NOMO-1 treated with DMSO at 0.1 percent for 48 hours (cell line): ENCODE results near the gene ZDHHC7.
"Not testable (repeated sequence)": the region's sequence is repeated elsewhere in the genome, so short reads cannot be mapped to it uniquely, and the experiment has no call there.

ENCODE experiments used
- DNase-seq: peaks from one replicate; lab custom pipeline; 2025; ENCODE audit not compliant: unreplicated experiment; lab: John Stamatoyannopoulos, UW

ZDHHC7 gene

DNA sequence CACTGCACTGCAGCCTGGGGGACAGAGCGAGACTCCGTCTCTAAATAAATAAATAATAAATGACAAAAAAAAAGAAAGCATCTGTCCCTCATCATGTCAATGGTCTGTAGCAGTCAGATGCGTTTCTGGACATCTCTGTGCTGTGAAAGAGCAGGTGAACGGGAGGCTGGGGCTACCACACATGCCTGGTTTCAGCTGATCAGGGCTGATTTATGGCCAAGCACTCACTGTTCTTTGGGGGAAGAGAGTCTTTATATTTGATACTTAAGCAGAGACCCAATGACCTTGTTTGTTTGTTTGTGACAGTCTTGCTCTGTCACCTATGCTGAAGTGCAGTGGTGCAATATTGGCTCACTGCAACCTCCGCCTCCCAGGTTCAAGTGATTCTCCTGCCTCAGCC is 33.7 kb upstream of the ZDHHC7 start:
- DNase-seq: no peak

DNA sequence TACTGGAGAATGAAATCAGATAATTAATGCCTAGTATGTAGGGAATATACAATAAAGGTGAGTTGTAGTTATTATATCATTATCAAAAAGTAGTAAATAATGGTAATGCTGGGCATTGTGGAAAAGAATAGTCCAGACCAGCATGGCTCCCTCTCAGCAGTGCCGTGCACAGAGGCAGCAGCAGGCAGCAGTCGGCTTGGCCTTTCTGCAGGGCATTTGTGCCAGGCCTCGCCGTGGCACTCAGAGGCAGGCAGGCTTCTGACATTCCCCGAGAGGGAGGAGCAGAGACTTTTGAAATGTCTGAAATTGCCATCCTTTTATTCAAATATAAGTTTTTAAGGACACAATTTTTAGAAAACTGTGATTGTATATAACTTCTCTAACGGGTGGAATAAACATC is 31.3 kb upstream of the ZDHHC7 start:
- no peak for DNase-seq

DNA sequence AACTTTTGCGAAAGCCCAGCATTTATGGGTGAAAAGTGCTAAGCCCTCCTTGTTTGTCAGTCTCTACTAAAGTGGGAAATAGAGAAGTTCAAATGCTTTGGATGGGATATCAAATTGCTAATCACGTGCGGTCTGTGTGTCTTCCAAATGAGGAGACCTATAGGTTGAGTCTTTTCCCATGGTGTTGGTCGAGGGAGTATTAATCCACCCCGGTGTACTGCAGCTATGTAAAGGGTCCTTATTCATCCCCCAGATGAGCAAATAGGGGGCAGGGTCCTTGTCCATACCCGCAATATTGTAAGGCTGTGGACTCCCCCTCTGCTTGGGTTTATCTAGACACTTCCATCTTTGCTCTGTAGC is 30.8 kb upstream of the ZDHHC7 start:
- DNase-seq: no peak

DNA sequence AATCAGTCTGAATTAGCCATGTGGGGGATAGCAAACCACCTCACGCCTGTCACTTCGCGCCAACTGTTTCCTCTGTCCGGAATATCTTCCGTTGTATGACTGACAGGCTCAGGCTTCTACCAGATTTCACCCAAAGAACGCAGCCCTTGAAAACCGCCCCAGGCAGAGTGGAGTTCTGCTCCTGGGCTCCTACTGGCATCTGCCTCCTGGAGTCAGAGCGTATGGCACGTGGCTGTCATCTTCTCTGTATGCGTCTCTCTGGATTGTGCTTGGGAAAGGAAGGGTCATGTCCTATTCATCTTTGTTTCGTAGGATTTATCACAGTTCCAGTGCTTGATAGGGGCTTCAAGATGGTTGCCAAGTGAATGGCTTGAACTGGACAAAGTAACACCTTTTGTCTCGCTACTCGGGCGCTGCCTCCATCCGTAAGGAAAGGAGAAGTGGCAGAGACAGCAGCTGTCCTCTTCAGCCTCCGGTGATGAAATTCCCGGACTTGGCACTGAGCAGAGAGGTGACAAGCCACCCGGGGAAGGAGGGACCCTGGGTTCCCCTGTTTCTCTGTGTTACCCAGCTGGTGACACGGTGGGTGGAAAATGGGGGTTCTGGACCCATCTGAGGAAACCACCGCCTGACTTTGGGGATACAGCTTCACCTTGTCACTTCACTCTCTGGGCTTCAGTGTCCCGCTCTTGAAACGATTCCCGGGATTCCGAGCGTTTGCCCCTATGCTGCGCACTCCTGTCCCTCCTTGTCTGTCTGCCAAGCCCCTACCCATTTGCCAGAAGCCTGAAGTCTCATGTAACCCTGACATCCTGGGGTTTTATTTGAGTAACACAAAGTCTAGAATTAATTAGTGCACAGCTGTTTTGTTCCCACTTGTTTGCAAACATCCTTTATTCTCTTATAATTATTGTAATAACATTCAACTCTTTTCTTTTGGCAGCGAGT is 30.2 kb upstream of the ZDHHC7 start:
- DNase-seq: no peak

DNA sequence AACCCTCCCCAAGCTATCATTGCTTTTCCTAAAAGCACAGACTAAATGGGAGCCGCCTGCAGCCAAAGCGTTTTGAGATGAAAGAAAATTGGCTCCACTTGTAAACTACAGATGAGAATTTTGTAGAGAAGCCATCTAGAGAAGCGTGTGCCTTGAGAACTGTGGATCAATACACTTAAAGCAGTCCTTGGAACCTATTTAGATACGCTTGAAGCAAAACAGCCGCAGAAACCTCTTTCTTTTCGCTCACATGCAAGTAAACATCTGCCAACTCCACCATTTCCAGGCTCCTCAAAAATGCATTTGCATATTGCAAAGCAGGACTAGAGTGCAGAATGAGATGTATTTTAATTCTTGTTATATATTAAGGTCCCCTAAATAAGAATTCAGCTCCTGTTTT is 29.4 kb upstream of the ZDHHC7 start:
- DNase-seq: no peak

DNA sequence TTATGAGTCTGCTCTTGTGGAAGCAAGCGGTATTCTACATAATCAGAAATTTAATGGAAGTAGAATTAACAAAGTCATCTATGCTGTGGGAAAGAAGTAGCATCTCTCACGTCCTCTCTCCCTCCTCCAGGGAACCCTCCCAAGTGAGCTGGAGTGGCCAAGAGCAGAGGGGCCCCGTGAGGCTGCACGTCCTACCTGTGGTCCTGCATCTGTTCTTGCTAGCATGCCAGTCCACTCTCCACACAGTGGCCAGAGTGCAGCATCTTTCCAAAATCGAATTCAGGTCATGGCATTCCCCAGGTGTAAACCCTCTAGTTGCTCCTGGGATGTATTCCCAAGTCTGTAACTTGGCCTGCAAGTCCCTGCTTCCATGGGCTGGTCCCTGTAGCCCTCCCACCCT is 26.4 kb upstream of the ZDHHC7 start:
- DNase-seq: no peak

DNA sequence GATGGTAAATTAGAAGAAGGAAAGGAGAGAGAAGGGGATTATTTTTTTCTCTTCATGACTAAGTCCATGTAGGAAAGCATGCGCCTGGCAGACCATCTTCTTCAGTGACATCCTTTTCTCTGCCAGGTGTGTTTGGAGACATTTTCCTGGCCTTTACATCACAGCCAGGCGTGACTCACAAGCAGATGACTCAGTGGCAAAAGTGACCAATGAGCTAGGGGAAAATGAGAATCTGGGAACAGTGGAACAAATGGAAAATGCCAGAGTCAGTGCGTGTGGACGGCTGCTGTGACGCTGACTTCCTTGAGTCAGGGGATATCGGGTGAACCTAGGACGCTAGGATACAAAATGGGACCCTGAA is 25.7 kb upstream of the ZDHHC7 start:
- DNase-seq: no peak

DNA sequence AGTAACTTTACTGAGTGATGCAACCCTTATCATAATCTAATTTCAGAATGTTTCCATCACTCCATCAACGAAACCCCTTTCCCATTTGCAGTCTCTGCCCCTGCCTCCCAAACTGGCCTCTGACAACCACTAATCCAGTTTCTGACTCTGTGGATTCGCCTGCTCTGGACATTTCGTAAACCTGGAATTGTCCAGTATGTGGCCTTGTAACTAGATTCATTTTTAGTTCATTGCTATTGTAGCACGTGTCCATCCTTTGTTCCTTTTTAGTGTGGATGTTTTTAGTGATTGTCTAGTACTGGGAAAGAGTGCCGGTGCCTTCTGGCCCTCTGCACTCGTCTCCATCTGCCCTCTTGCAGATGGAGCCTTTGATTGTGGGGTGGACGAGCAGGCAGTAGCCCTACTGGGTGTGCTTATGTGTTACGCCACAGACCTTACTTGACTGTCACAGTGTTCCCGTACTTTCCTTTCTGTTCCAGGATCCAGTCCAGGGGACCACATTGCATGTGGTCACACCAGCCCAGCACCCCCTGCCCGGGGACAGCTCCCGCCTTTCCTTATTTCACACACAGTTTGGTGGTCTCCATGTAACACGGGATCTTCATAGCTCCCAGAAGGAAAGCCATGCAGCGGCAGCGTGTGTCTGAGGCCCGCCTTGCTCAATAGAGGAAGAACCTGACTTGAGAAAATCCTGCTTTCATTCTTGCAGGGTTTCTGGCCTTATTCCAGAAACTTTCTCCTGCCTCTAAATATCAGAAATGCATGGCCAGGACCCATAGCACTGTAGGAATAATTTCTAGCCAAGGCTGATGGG is 25.1 kb upstream of the ZDHHC7 start:
- no peak for DNase-seq

DNA sequence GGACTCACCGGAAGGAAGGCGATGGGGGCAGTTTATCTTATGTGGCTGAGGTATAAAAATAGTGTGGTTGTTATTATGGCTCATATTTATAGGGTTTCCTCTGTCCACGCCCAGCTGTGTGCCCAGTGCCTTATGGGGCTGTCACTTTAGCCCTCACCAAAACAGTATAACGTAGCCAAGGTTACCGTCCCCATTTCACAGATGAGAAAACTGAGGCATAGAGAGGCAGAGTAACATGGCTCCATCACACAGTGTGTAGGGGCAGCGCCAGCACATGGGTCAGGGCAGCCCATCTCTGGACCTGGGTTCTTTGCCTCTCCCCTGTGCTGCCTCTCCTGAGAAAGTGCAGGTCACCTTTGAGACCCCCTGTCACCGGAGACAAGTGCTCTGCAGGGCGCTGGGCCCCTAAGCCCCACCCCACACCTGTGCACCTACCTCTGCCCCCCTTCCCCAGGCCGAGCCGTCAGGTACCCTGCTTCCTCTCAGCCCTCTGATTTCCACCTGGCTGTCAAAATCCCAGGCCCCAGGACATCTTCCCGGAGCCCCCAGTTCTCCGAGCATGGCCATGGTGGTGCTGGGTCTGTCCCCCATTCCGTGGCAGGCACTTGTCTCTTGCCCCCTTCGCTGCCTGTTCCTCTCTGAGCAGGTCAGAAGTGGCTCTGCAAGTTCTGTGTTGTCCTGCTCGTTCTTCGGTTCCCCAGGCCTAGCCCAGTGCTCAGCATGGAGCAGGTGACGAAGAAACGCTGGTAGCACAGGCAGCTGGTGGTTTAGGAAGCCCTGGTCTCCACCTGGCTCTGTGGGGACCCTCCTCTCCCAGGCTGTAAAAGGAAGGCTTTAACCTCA is 23.5 kb upstream of the ZDHHC7 start:
- no peak for DNase-seq

DNA sequence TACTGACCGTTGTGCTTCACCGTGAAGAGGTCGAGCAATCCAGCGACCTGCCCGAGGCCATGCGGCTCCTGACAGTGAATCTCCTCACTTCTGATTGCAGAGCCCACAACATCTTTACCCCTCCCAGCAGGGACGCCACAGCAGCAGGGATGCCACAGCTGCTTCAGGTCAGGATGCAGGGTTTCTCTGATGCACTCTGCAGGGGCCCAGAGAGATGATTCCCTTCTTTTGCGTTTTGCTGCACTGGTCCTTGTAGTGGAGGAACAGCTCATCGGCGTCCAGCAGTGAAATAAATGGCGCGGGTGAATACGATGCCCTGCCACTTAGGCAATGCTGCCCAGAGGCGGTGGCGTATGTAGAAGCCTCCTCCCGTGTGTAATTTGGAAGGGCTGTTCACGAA is 21.8 kb upstream of the ZDHHC7 start:
- DNase-seq: no peak

DNA sequence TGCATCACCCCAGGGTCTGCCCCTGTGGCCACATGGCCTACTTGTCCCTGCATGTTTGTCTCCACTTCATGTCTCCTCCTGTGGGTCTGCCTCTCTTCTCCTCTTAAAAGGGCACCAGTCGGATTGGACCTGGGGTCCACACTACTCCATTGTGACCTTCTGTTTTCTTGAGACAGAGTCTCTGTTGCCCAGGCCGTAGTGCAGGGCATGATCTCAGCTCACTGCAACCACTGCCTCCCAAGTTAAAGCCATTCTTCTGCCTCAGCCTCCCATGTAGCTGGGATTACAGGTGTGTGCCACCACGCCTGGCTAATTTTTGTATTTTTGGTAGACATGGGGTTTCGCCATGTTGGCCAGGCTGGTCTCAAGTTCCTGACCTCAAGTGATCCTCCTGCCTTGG is 20.9 kb upstream of the ZDHHC7 start:
- DNase-seq: not testable (repeated sequence)

DNA sequence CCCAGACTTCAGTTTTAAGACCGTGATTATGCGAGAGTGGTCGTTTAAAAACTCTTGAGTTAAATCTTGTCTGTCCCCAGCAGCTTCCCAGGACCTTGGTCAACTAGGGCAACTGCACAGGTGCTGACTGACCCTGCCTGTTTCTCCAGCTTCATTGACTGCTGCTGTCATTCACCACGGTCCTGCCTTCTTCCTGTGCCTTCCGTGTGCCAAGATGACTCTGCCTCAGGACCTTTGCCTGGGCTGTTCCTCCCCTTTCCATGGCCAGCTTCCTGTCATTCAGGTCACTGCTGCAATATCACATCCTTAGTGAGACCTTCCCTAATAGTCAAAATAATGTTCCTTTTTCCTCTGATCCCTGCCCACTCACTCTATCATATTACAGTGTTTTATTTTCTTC is 20.1 kb upstream of the ZDHHC7 start:
- DNase-seq: no peak

DNA sequence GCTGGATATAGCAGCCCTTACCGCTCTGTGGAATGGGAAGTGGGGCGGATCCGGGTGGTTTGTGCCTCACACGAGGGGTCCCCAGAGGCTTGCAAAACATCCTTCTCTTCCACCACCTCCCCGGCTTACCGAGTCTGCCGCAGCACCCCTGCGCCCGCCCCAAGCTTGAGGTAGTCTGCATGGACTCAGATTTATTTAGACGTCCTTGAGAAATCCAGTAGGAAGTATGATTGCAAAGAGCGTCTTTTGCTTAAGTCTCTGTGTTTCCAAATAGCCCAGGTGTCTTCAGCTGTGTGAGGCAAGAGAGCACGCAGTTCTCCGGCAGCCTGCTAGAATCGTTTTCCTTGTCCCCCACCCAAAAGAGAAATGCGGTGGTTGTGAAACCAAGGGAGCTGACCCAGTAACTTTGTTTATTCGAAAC is 18.7 kb upstream of the ZDHHC7 start:
- DNase-seq: peak; percentile 43

DNA sequence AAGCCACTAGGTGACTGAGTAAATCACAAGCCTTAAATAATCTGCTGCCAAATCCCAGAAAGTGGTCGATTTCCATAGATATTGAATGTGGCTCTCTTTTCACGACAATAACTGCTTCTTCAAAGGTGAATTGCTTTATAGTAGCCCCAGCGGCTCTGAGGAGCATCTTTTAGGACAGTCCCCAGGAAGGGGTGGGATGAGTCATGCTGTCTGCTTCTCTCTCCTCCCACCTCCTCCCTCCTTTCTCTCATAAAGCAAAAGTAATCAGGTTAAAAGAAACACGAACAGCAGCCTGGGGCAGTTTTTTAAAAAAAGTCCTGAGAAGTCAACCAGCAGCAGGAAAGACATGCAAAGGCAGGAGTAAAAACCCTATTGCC is 18.1 kb upstream of the ZDHHC7 start:
- DNase-seq: peak; percentile 71

DNA sequence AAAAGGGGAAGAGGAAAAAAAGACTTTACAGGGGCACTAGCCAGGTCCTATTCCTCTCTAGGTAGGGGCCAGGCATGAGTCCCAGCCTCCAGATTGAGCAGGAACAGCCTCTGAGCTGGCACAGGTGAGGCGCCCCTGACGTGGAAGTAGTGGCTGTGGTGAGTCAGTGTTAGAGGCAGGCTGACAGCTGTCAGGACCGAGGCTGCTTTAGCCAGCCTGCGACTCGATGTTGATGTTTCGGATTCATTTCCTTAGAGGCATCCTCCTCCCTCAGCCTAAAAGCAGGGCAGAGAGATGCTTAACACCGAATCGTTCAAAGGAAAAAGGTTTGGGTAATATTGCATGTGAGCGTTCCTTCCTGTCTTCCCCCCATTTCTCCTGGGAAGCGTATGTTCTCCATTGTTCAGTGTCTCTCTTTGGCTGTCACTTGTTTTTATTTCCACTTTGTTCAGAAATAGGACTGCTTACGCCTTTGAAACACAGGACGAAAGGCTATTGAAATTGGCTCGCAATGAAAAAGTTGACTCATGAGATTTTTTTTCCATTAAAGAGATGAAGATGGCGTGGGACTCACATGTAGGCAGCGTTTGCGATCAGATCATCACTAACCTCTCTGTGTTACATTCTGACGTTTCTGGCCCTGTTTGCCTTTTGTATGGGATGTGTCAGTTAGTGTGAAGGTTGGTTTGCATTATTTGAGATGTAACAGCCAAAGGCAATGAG is 17.5 kb upstream of the ZDHHC7 start:
- DNase-seq: no peak

DNA sequence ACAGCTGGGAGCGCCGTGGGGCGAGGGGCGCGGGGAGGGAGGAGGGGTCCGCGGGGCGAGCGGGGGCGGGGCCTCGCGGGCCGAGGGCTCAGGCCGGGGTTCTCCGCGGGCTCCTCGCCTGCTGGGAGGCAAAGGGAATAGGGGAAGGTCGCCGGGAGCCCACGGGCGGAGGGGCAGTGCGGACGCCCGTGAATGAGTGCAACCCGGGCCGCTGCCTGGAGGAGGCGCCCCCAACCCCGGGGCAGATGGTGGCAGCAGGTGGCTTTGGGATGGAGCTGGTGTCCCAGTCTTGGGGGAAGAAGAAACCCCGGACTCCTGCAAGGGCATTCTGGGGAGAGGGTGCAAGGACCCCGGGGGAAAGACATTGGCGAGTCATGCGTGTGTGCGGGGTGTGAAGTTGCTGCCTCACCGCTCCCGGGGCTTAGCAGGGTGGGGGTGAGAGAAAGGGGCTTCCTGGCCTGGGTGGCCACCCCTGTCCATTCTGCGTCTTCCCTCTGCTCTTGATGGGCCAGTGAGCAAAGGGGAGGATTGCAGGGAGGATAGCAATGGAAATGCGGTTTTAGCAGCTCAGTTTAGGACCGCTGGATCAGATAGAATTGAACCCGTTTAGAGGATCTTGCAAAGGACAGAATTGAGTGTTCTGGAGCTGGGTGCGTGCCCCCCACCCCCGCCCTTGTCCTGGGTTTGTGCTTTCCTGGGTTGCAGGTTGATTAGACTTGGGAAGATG is 16.8 kb upstream of the ZDHHC7 start:
- DNase-seq: no peak

DNA sequence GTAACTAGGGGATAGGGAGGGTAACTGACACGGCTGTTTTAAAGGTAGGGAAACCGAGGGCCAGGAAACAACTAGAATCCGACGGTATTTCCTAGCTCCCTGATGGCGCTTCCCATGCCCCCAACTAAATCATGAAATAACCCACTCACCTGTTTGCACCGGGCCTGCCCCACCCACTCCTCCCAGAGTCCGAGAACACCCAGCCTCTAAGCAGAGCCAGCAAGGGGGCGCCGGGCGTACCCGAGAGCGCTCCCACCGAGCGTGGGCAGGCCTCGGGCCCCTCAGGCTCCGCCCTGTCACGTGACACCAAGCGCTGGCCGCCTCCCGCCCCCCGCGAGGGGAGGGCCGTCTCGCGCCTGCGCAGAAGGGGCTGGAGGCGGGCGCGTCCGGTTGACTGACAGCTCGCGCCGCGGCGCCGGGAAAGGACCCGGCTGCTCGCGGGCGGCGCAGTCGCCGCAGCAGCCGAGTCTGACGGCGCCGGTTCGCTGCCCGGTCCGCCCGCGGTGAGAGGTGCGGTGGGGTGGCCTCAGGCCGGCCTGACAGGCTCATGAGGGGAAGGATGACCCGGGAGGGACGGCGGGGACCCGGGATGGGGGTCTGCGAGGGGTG is 16.1 kb upstream of the ZDHHC7 start, which contains the start of gene KIAA0513:
KIAA0513 (plus strand) TSS at position 447 of the 609 bp plus-strand sequence. CDS start 39,277 bp downstream, outside the sequence.
- peak; percentile 85 for DNase-seq

DNA sequence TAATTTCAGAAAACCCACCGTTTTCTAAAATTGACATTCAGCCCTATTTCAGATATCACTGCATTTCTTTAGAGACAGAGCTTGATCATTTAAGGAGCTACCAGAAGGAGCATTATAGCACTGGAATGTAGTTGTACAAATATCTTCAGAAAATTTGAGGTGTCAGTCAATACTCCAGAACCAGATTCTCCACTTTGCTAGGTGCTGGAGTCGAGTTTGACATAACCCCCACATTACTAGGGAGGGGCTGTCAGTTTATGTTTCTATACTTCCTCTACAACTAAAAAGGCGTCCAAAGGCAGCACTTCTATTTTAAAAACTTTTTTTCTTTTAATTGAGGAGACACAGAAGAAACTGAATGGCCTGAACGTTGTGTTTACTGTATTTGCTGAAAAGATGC is 15.4 kb upstream of the ZDHHC7 start:
- DNase-seq: no peak

DNA sequence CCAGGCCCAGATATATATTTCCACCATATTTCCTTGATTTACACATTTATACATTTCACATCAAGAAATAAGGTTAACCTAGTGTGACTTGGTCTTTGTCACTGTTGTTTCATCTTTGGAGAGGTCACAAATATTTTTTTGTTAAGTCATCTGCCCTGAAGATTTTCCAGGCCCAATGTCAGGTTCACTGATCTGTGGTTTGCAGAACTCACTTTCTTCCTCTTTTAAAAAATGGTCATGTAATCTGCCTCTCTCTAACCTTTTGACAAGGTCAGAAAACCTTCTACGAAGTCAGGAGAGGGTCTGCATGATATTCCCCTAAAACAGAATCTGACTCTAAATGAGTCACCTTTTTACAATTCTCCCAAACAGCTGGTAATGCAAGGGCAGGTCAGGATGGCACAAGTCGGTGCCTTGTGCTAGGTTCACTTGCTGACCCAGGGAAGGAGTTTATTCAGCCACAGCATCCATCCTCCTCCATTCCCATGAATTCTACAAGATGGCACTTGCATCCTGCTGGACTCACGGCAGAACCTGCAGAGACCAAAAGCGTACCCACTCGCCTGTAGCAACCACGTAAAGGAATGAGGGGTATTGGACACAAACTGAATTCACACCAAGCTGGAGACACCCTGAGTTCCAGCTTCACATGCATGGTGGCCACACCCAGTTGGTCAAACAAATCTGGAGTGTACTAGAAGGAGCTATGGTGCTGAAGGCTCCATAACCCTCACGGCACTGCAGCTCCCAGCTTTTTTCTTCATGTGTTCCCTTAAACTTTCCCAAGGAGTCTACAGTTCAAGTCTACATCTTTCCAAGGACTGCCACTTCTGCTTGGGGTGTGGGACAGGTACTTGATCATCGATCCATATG is 14.7 kb upstream of the ZDHHC7 start:
- peak; percentile 84 for DNase-seq
